Chondrocyte (in vitro differentiated cells): ENCODE results near the gene MRPL20. TPM values are rescaled to one million over a fixed set of nuclear protein-coding genes. Genes with fewer than 3 reads are reported as not detected.
"Not testable (repeated sequence)": the region's sequence is repeated elsewhere in the genome, so short reads cannot be mapped to it uniquely, and the experiment has no call there.

Experiments used
- DNase-seq: peaks from one replicate; pipeline ENCODE4 v3.0.0; 2021; ENCODE audit warnings: mixed read lengths, low spot score
- H3K27ac Mint-ChIP-seq: one replicate; pipeline ENCODE4 v1.8.0; 2021; ENCODE audit warnings: mild to moderate bottlenecking, moderate library complexity, mixed read lengths; ENCODE audit not compliant: unreplicated experiment
- H3K27me3 Mint-ChIP-seq: 2 replicates; pipeline ENCODE4 v1.8.0; 2021; ENCODE audit warnings: low read depth, mixed read lengths
- H3K36me3 Mint-ChIP-seq: 2 replicates; pipeline ENCODE4 v1.8.0; 2021; ENCODE audit warnings: low read depth, mixed read lengths
- H3K4me1 Mint-ChIP-seq: 2 replicates; pipeline ENCODE4 v1.8.0; 2021; ENCODE audit warnings: low read depth, mild to moderate bottlenecking, mixed read lengths
- H3K4me3 Mint-ChIP-seq: one replicate; pipeline ENCODE4 v1.8.0; 2021; ENCODE audit warnings: mild to moderate bottlenecking, moderate library complexity, mixed read lengths; ENCODE audit not compliant: unreplicated experiment
- H3K9me3 Mint-ChIP-seq: 2 replicates; pipeline ENCODE4 v1.8.0; 2021; ENCODE audit warnings: low read depth, mixed read lengths
- CTCF ChIP-seq: fragments of 200-600 bp; sonication (generic); IDR thresholded peaks from 2 replicates; pipeline ENCODE4 v1.5.0; 2021; ENCODE audit warnings: antibody characterized with exemption, mild to moderate bottlenecking, moderate library complexity
- total RNA-seq: library from RNA; stranded (reverse); gene quantifications from 3 replicates; pipeline ENCODE4 v1.2.1, GENCODE V29; 2021

Gene MRPL20
- total RNA-seq, 1 donor from 2014 or later: 75.7 TPM

GRCh38 chr1:1451696-1452364 is 44.7 kb upstream of the MRPL20 start:
- Mint-ChIP-seq H3K9me3 (no peaks in the 10 kb centered on the region), H3K4me3 (no peak overlapping the region), H3K4me1 (no peaks in the 10 kb centered on the region), H3K27ac (no peak overlapping the region), H3K36me3 (no peaks in the 10 kb centered on the region), H3K27me3 (peaks cover 8% of the 10 kb centered on the region)
- no peak for TF ChIP-seq CTCF
- no peak for DNase-seq

- not testable (repeated sequence) for DNase-seq, H3K9me3 Mint-ChIP-seq, H3K4me1 Mint-ChIP-seq, H3K4me3 Mint-ChIP-seq, H3K36me3 Mint-ChIP-seq, H3K27ac Mint-ChIP-seq, H3K27me3 Mint-ChIP-seq
Observed at GRCh38 chr1:1450616-1451015, 43.5 kb upstream of the MRPL20 start.

- no peak for TF ChIP-seq CTCF
- H3K4me1 Mint-ChIP-seq: no peaks in the 10 kb centered on the region
- peaks cover 8% of the 10 kb centered on the region for H3K27me3 Mint-ChIP-seq
- DNase-seq: no peak
- H3K36me3 Mint-ChIP-seq: no peaks in the 10 kb centered on the region
- no peaks in the 10 kb centered on the region for H3K9me3 Mint-ChIP-seq
- H3K27ac Mint-ChIP-seq: no peak within 1 kb of the TSS
- no peak within 1 kb of the TSS for H3K4me3 Mint-ChIP-seq
Observed at GRCh38 chr1:1449099-1449739, 42.1 kb upstream of the MRPL20 start, which contains the start of gene ATAD3C. Gene ATAD3C, plus strand, starts transcription at chr1:1449689. Its CDS starts 995 bp downstream, at chr1:1450684.

GRCh38 chr1:1446631-1447030 is 39.5 kb upstream of the MRPL20 start:
- H3K36me3 Mint-ChIP-seq, H3K9me3 Mint-ChIP-seq, DNase-seq, H3K27me3 Mint-ChIP-seq, H3K27ac Mint-ChIP-seq, H3K4me1 Mint-ChIP-seq, H3K4me3 Mint-ChIP-seq: not testable (repeated sequence)

GRCh38 chr1:1442069-1442770 is 35.1 kb upstream of the MRPL20 start:
- peaks cover 3% of the 10 kb centered on the region for H3K4me1 Mint-ChIP-seq
- no peak for TF ChIP-seq CTCF
- H3K4me3 Mint-ChIP-seq: no peak overlapping the region
- H3K27me3 Mint-ChIP-seq: no peaks in the 10 kb centered on the region
- H3K27ac Mint-ChIP-seq: no peak overlapping the region
- no peak for DNase-seq
- H3K36me3 Mint-ChIP-seq: no peaks in the 10 kb centered on the region
- no peaks in the 10 kb centered on the region for H3K9me3 Mint-ChIP-seq
